Activated CD8-positive, alpha-beta T cell treated with anti-CD3 and anti-CD28 coated beads, Interleukin-2, amount 10 ng/mL, durations not matched to agents 7 days and 5 days (primary cell): ENCODE measurements around the gene IRF4. TPM values are rescaled to one million over a fixed set of nuclear protein-coding genes. Genes with fewer than 3 reads are reported as not detected.

Experiments used
- ATAC-seq: fragments of 150-1000 bp; cut with Tn5 transposase; one replicate; pipeline ENCODE4 v1.10.0; 2021; ENCODE audit warnings: moderate library complexity
- CTCF ChIA-PET: fragments of 350-600 bp; sonication (Branson Sonifier 250); formaldehyde crosslinking; loops from one replicate; lab custom pipeline; 2021; ENCODE audit warnings: antibody characterized with exemption; lab: Charles Lee
- POLR2A ChIA-PET: fragments of 350-600 bp; sonication (Branson Sonifier 250); formaldehyde crosslinking; loops from one replicate; lab custom pipeline; 2021; ENCODE audit warnings: antibody characterized with exemption; lab: Charles Lee
- DNase-seq: peaks from one replicate; pipeline ENCODE4 v3.0.0-alpha.2; 2020
- H3K27ac Mint-ChIP-seq: one replicate; pipeline ENCODE4 v1.8.0; 2021; ENCODE audit warnings: mild to moderate bottlenecking, mixed read lengths
- H3K27me3 Mint-ChIP-seq: one replicate; pipeline ENCODE4 v1.8.0; 2021; ENCODE audit warnings: low read depth, mixed read lengths
- H3K36me3 Mint-ChIP-seq: one replicate; pipeline ENCODE4 v1.8.0; 2021; ENCODE audit warnings: low read depth, mixed read lengths
- H3K4me1 Mint-ChIP-seq: one replicate; pipeline ENCODE4 v1.8.0; 2021; ENCODE audit warnings: low read depth, mixed read lengths
- H3K4me3 Mint-ChIP-seq: one replicate; pipeline ENCODE4 v1.8.0; 2021; ENCODE audit warnings: mild to moderate bottlenecking, mixed read lengths
- H3K9me3 Mint-ChIP-seq: one replicate; pipeline ENCODE4 v1.8.0; 2022; ENCODE audit warnings: mixed read lengths; ENCODE audit not compliant: insufficient read depth
- total RNA-seq, 2 experiments: library from RNA; stranded (reverse); gene quantifications; one replicate each; pipeline ENCODE4 v1.2.3, GENCODE V29; 2021

IRF4 gene
- total RNA-seq, 2 experiments from 2014 or later = 91.2 to 95.2 TPM

GRCh38 chr6:387293-387741, 4.2 kb upstream of the IRF4 start:
- POLR2A ChIA-PET = interaction anchor here (0.7 to 1.2 kb wide), 3 partner anchors 11 to 97 kb away, joined by 3 to 4 read pairs (median 4); no protein-coding TSS in a partner anchor
- H3K27me3 Mint-ChIP-seq = peaks cover 2% of the 10 kb centered on the region
- no peak overlapping the region for H3K27ac Mint-ChIP-seq
- CTCF ChIA-PET = interaction anchor here (1.0 to 9.7 kb wide), 4 partner anchors 48 to 205 kb away, joined by 3 to 85 read pairs (median 4); no protein-coding TSS in a partner anchor
- H3K9me3 Mint-ChIP-seq = no peaks in the 10 kb centered on the region
- H3K36me3 Mint-ChIP-seq = peaks cover 2% of the 10 kb centered on the region
- peaks cover 37% of the 10 kb centered on the region for H3K4me1 Mint-ChIP-seq
- H3K4me3 Mint-ChIP-seq = no peak overlapping the region
- DNase-seq (no peak), ATAC-seq (no peak)

- Mint-ChIP-seq H3K36me3 (peaks cover 10% of the 10 kb centered on the region), H3K9me3 (no peaks in the 10 kb centered on the region), H3K27ac (no peak overlapping the region), H3K27me3 (peaks cover 2% of the 10 kb centered on the region), H3K4me1 (peaks cover 37% of the 10 kb centered on the region), H3K4me3 (no peak overlapping the region)
- DNase-seq (no peak), ATAC-seq (no peak)
- ChIA-PET POLR2A (interaction anchor here (0.7 to 10.4 kb wide), 7 partner anchors 10 to 96 kb away, joined by 3 to 231 read pairs (median 4); no protein-coding TSS in a partner anchor), CTCF (interaction anchor here (0.7 to 9.7 kb wide), 8 partner anchors 12 to 205 kb away, joined by 3 to 85 read pairs (median 5); no protein-coding TSS in a partner anchor)
Observed at GRCh38 chr6:388202-388903, 3.2 kb upstream of the IRF4 start.

- DNase-seq = no peak
- peaks cover 2% of the 10 kb centered on the region for H3K27me3 Mint-ChIP-seq
- no peak for ATAC-seq
- peak overlapping the region; percentile 83 for H3K4me3 Mint-ChIP-seq
- ChIA-PET POLR2A (interaction anchor here (1.0 to 10.4 kb wide), 12 partner anchors 18 to 198 kb away, joined by 3 to 231 read pairs (median 9); no protein-coding TSS in a partner anchor), CTCF (interaction anchor here (0.7 to 9.7 kb wide), 20 partner anchors 9 to 204 kb away, joined by 3 to 85 read pairs (median 5); no protein-coding TSS in a partner anchor)
- peak overlapping the region; percentile 92 for H3K27ac Mint-ChIP-seq
- peaks cover 35% of the 10 kb centered on the region for H3K4me1 Mint-ChIP-seq
- peaks cover 17% of the 10 kb centered on the region for H3K36me3 Mint-ChIP-seq
- H3K9me3 Mint-ChIP-seq = no peaks in the 10 kb centered on the region
Observed at GRCh38 chr6:389143-389542, 2.4 kb upstream of the IRF4 start.

GRCh38 chr6:389622-390021, 1.9 kb upstream of the IRF4 start:
- Mint-ChIP-seq H3K9me3 (no peaks in the 10 kb centered on the region), H3K4me3 (peak overlapping the region; percentile 83), H3K36me3 (peaks cover 20% of the 10 kb centered on the region), H3K27me3 (peaks cover 2% of the 10 kb centered on the region), H3K27ac (peak overlapping the region; percentile 92), H3K4me1 (peaks cover 34% of the 10 kb centered on the region)
- peak; percentile 67 for DNase-seq
- ATAC-seq = peak; percentile 11
- CTCF ChIA-PET = interaction anchor here (0.6 to 9.7 kb wide), 26 partner anchors 10 to 234 kb away, joined by 3 to 85 read pairs (median 4); no protein-coding TSS in a partner anchor
- POLR2A ChIA-PET = interaction anchor here (0.6 to 10.4 kb wide), 18 partner anchors 14 to 198 kb away, joined by 3 to 231 read pairs (median 8); no protein-coding TSS in a partner anchor

- CTCF ChIA-PET = interaction anchor here (0.6 to 9.7 kb wide), 23 partner anchors 8 to 210 kb away, joined by 3 to 85 read pairs (median 5); no protein-coding TSS in a partner anchor
- H3K4me3 Mint-ChIP-seq = peak overlapping the region; percentile 83
- H3K4me1 Mint-ChIP-seq = peaks cover 48% of the 10 kb centered on the region
Observed at GRCh38 chr6:390914-391558, 516 bp upstream of the IRF4 start.

GRCh38 chr6:392441-393390, 1.2 kb downstream of the IRF4 start:
- ChIA-PET CTCF (interaction anchor here (0.7 to 9.7 kb wide), 20 partner anchors 7 to 212 kb away, joined by 3 to 85 read pairs (median 4); no protein-coding TSS in a partner anchor), POLR2A (interaction anchor here (0.5 to 10.4 kb wide), 50 partner anchors 9 to 319 kb away, joined by 3 to 231 read pairs (median 5); partner anchors contain the start of gene DUSP22)
- no peaks in the 10 kb centered on the region for H3K9me3 Mint-ChIP-seq
- DNase-seq = peak; percentile 69
- peaks cover 60% of the 10 kb centered on the region for H3K4me1 Mint-ChIP-seq
- no peaks in the 10 kb centered on the region for H3K27me3 Mint-ChIP-seq
- H3K27ac Mint-ChIP-seq = peak overlapping the region; percentile 94
- peak overlapping the region; percentile 86 for H3K4me3 Mint-ChIP-seq
- ATAC-seq = peak; percentile 32
- H3K36me3 Mint-ChIP-seq = peaks cover 46% of the 10 kb centered on the region

More at GRCh38 chr6:390914-391558, 516 bp upstream of the IRF4 start:
- H3K9me3 Mint-ChIP-seq = no peaks in the 10 kb centered on the region
- peak; percentile 14 for ATAC-seq
- peak; percentile 71 for DNase-seq
- H3K27ac Mint-ChIP-seq = peak overlapping the region; percentile 92
- H3K27me3 Mint-ChIP-seq = no peaks in the 10 kb centered on the region
- POLR2A ChIA-PET = interaction anchor here (0.5 to 10.4 kb wide), 48 partner anchors 15 to 346 kb away, joined by 3 to 231 read pairs (median 6); partner anchors contain the start of gene DUSP22
- peaks cover 34% of the 10 kb centered on the region for H3K36me3 Mint-ChIP-seq

GRCh38 chr6:393391-394221, 2.1 kb downstream of the IRF4 start:
- Mint-ChIP-seq H3K27me3 (no peaks in the 10 kb centered on the region), H3K4me1 (peaks cover 65% of the 10 kb centered on the region), H3K4me3 (peak overlapping the region; percentile 86), H3K9me3 (no peaks in the 10 kb centered on the region), H3K36me3 (peaks cover 54% of the 10 kb centered on the region), H3K27ac (peak overlapping the region; percentile 94)
- CTCF ChIA-PET = interaction anchor here (1.1 to 9.7 kb wide), 10 partner anchors 11 to 205 kb away, joined by 3 to 85 read pairs (median 4); no protein-coding TSS in a partner anchor
- POLR2A ChIA-PET = interaction anchor here (0.8 to 10.4 kb wide), 20 partner anchors 13 to 213 kb away, joined by 3 to 231 read pairs (median 10); partner anchors contain the start of gene DUSP22
- no peak for DNase-seq
- peak; percentile 3 for ATAC-seq

GRCh38 chr6:394641-395289, 3.2 kb downstream of the IRF4 start:
- CTCF ChIA-PET = interaction anchor here (1.0 to 9.7 kb wide), 10 partner anchors 10 to 206 kb away, joined by 3 to 85 read pairs (median 4); no protein-coding TSS in a partner anchor
- peak overlapping the region; percentile 86 for H3K4me3 Mint-ChIP-seq
- DNase-seq (no peak), ATAC-seq (no peak)
- no peaks in the 10 kb centered on the region for H3K9me3 Mint-ChIP-seq
- POLR2A ChIA-PET = interaction anchor here (0.7 to 10.4 kb wide), 14 partner anchors 12 to 214 kb away, joined by 3 to 231 read pairs (median 8); no protein-coding TSS in a partner anchor
- H3K27me3 Mint-ChIP-seq = no peaks in the 10 kb centered on the region
- H3K36me3 Mint-ChIP-seq = peaks cover 64% of the 10 kb centered on the region
- H3K4me1 Mint-ChIP-seq = peaks cover 66% of the 10 kb centered on the region
- H3K27ac Mint-ChIP-seq = peak overlapping the region; percentile 62

- POLR2A ChIA-PET = interaction anchor here (0.6 to 10.4 kb wide), 9 partner anchors 11 to 215 kb away, joined by 3 to 231 read pairs (median 8); no protein-coding TSS in a partner anchor
- no peaks in the 10 kb centered on the region for H3K27me3 Mint-ChIP-seq
Observed at GRCh38 chr6:395432-396125, 4.0 kb downstream of the IRF4 start.

More at GRCh38 chr6:395432-396125, 4.0 kb downstream of the IRF4 start:
- peak overlapping the region; percentile 68 for H3K27ac Mint-ChIP-seq
- H3K36me3 Mint-ChIP-seq = peaks cover 71% of the 10 kb centered on the region
- peaks cover 65% of the 10 kb centered on the region for H3K4me1 Mint-ChIP-seq
- DNase-seq = no peak
- no peaks in the 10 kb centered on the region for H3K9me3 Mint-ChIP-seq
- CTCF ChIA-PET = interaction anchor here (1.0 to 9.7 kb wide), 7 partner anchors 9 to 207 kb away, joined by 3 to 85 read pairs (median 4); no protein-coding TSS in a partner anchor
- H3K4me3 Mint-ChIP-seq = peak overlapping the region; percentile 34
- no peak for ATAC-seq
